ENCODE results near the gene KLK1. TPM values are rescaled to one million over a fixed set of nuclear protein-coding genes. Genes with fewer than 3 reads are reported as not detected.
"Not testable (repeated sequence)": the region's sequence is repeated elsewhere in the genome, so short reads cannot be mapped to it uniquely, and the experiment has no call there.

Gene KLK1
- total RNA-seq, 1 donor from 2014 or later = 2.5 TPM

DNA sequence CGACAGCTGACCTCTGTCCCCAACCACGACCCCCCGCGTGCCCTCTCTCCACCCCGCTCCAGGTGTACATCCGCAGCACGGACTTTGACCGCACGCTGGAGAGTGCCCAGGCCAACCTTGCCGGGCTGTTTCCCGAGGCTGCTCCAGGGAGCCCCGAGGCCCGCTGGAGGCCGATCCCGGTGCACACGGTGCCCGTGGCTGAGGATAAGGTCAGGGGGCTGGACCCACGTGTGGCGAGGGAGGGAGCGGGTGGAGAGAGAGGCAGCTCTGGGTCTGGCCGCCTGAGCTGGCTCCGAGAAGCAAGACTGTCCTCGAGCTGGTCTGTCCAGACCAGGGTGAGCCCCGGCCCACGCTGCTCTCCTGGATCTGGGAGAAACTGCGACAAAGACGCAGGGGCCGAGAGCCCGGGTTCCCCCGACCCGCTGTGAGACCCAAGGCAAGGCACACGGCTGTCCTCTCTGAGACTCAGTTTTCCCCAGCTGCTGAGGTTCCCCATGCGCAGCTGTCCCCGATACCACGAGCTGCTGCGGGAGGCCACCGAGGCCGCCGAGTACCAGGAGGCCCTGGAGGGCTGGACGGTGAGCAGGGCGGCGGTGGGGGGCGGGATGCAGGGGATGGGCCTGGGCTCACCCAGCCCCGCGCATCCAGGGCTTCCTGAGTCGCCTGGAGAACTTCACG lies 31.9 kb downstream of the KLK1 start:
- Mint-ChIP-seq H3K4me3 (no peak overlapping the region), H3K27me3 (ENCODE audit: insufficient read depth) (no peaks in the 10 kb centered on the region), H3K36me3 (ENCODE audit: low read depth) (no peaks in the 10 kb centered on the region), H3K27ac (no peak overlapping the region), H3K4me1 (ENCODE audit: low read depth) (no peaks in the 10 kb centered on the region), H3K9me3 (no peaks in the 10 kb centered on the region)
- no peak for DNase-seq (ENCODE audit: low spot score)
- intact Hi-C loops (cut with micrococcal nuclease) = no loop called here

DNA sequence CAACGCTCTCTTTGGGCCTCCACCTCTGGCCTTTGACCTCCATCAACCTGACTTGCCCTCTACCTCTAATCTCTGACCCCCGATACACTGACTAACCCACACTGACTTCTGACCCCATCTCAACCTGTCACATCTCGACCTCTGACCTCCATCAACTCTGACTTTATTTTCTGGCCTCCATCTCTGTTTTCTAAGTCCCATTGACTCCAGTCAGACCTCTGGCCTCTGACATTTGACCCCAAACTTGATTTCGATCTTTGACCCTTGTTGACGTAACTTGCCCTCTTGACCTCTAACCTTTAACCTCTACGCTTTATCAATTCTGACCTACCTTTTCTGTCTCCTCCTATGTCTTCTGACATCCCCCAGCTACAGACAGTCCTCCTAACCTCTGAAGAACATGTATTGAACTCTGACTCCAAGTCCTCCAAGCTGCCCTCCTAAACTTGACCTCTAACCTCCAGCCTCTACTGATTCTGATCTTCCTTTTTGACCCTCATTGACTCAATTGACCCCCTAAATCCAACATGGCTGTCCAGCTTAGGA lies 32.6 kb downstream of the KLK1 start:
- H3K9me3 Mint-ChIP-seq = no peaks in the 10 kb centered on the region
- H3K27ac Mint-ChIP-seq = no peak overlapping the region
- H3K4me3 Mint-ChIP-seq = no peak overlapping the region
- no peaks in the 10 kb centered on the region for H3K27me3 Mint-ChIP-seq (ENCODE audit: insufficient read depth)
- H3K36me3 Mint-ChIP-seq (ENCODE audit: low read depth) = no peaks in the 10 kb centered on the region
- H3K4me1 Mint-ChIP-seq (ENCODE audit: low read depth) = no peaks in the 10 kb centered on the region
- DNase-seq (ENCODE audit: low spot score) = no peak
- intact Hi-C loops (cut with micrococcal nuclease) = no loop called here

DNA sequence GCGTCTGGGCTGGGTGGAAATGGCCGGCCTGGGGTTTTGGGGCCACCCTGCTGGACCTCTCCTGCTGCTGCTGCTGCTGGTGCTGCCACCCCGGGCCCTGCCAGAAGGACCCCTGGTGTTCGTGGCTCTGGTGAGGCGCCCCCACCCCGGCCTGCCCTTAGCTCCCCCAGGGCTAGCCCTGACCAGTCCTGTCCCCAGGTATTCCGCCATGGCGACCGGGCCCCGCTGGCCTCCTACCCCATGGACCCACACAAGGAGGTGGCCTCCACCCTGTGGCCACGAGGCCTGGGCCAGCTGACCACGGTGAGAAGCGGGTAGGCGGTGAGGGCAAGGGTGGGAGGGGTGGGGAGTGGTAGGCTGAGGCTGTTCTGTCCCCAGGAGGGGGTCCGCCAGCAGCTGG lies 33.2 kb downstream of the KLK1 start, which contains the start of gene ACP4:
Gene ACP4 (plus strand): TSS at position 20 of the 400 bp plus-strand sequence. CDS start 0 bp downstream, at position 20.
- DNase-seq (ENCODE audit: low spot score) = no peak
- Mint-ChIP-seq H3K4me1 (ENCODE audit: low read depth) (no peaks in the 10 kb centered on the region), H3K36me3 (ENCODE audit: low read depth) (no peaks in the 10 kb centered on the region), H3K27me3 (ENCODE audit: insufficient read depth) (no peaks in the 10 kb centered on the region), H3K27ac (no peak within 1 kb of the TSS), H3K9me3 (no peaks in the 10 kb centered on the region), H3K4me3 (no peak within 1 kb of the TSS)
- intact Hi-C loops (cut with micrococcal nuclease) = no loop called here

DNA sequence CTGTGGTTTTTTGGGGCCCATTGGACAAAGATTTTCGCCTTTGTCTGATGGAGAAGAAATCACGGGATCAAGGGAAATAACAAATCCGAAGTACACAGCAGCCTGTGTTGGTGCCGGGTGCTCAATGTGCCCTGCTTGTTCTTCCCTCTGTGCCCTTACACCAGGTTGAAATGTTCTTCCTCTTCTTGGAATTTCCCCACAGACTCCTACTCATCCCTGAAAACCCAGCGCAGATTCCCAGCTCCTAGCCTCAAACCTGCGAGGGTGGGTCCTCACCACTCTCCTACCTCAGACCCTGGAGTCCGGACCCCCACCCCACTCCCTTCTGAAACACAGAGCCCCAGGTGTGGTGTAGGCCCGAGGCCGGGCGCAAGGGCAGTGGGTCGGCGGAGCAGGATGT lies 38.3 kb downstream of the KLK1 start:
- intact Hi-C loops (cut with micrococcal nuclease) = no loop called here
- no peak overlapping the region for H3K27ac Mint-ChIP-seq

DNA sequence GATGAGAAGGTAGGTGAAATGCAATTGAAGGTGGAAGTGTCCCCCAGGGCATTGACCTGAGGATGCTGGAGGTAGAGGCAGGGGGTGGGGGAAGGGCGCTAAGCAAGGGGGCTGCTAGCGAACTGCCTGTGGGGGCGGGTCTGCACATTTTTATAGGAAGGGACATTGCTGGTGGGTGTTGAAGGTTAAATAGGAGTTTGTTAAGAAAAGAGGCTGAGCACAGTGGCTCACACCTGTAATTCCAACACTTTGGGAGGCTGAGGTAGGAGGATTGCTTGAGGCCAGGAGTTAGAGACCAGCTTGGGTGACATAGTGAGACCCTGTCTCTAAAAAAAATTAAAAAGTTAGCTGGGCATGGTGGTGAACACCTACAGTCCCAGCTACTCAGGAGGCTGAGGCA lies 38.9 kb downstream of the KLK1 start:
- peaks cover 7% of the 10 kb centered on the region for H3K4me1 Mint-ChIP-seq (ENCODE audit: low read depth)
- H3K4me3 Mint-ChIP-seq = no peak overlapping the region
- H3K36me3 Mint-ChIP-seq (ENCODE audit: low read depth) = no peaks in the 10 kb centered on the region
- peaks cover 19% of the 10 kb centered on the region for H3K27me3 Mint-ChIP-seq (ENCODE audit: insufficient read depth)
- no peak for DNase-seq (ENCODE audit: low spot score)
- H3K27ac Mint-ChIP-seq = no peak overlapping the region
- H3K9me3 Mint-ChIP-seq = no peaks in the 10 kb centered on the region
- intact Hi-C loops (cut with micrococcal nuclease) = no loop called here

More for the DNA sequence above, 38.3 kb downstream of the KLK1 start:
- Mint-ChIP-seq H3K4me1 (ENCODE audit: low read depth) (peaks cover 7% of the 10 kb centered on the region), H3K4me3 (no peak overlapping the region), H3K9me3 (no peaks in the 10 kb centered on the region), H3K27me3 (ENCODE audit: insufficient read depth) (peaks cover 13% of the 10 kb centered on the region), H3K36me3 (ENCODE audit: low read depth) (no peaks in the 10 kb centered on the region)
- no peak for DNase-seq (ENCODE audit: low spot score)

DNA sequence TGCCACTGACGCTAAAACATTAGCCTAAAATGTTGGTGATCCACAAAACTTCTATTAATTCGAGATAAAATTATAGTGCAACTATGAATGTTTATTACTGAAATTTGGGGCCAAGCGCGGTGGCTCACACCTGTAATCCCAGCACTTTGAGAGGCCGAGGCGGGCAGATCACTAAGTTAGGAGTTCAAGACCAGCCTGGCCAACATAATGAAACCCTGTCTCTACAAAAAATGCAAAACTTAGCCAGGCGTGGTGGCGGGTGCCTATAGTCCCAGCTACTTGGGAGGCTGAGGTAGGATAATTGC lies 39.8 kb downstream of the KLK1 start:
- H3K27ac Mint-ChIP-seq; H3K4me3 Mint-ChIP-seq; H3K36me3 Mint-ChIP-seq (ENCODE audit: low read depth); DNase-seq (ENCODE audit: low spot score); H3K9me3 Mint-ChIP-seq: not testable (repeated sequence)
- intact Hi-C loops (cut with micrococcal nuclease) = loop anchor here (1.0 to 2.0 kb wide), 7 partner anchors 59 to 427 kb away; no protein-coding TSS in a partner anchor
- Mint-ChIP-seq H3K4me1 (ENCODE audit: low read depth) (peaks cover 13% of the 10 kb centered on the region), H3K27me3 (ENCODE audit: insufficient read depth) (peaks cover 28% of the 10 kb centered on the region)

DNA sequence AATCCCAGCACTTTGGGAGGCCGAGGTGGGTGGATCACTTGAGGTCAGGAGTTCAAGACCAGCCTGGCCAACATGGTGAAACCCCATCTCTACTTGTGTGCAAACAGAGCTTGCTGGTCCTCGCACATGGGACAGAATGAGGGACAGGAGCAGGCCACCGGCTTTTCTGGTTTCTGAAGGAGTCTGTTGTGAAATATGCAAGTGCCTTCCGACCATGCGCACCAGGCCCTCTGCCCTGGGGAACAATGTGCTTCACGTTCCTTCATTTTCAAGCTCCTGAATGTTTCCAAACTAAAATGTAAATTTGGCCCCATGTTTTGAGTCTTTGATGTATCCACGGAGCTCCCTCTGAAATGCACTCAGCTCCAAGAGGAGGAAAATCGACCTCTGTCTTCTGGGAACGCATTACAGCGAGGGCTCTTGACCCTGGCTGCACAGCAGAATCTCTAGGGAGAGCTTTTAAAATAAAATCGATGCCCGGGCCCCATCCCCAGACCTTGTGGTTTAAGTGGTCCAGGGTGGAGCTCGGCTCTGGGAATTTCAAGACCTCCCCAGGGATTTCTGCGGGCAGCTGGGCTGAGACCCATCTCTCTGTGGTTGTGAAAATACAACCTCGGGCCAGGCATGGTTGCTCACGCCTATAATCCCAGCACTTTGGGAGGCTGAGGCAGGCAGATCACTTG lies 42.7 kb downstream of the KLK1 start:
- no peak overlapping the region for H3K4me3 Mint-ChIP-seq
- peaks cover 50% of the 10 kb centered on the region for H3K27me3 Mint-ChIP-seq (ENCODE audit: insufficient read depth)

DNA sequence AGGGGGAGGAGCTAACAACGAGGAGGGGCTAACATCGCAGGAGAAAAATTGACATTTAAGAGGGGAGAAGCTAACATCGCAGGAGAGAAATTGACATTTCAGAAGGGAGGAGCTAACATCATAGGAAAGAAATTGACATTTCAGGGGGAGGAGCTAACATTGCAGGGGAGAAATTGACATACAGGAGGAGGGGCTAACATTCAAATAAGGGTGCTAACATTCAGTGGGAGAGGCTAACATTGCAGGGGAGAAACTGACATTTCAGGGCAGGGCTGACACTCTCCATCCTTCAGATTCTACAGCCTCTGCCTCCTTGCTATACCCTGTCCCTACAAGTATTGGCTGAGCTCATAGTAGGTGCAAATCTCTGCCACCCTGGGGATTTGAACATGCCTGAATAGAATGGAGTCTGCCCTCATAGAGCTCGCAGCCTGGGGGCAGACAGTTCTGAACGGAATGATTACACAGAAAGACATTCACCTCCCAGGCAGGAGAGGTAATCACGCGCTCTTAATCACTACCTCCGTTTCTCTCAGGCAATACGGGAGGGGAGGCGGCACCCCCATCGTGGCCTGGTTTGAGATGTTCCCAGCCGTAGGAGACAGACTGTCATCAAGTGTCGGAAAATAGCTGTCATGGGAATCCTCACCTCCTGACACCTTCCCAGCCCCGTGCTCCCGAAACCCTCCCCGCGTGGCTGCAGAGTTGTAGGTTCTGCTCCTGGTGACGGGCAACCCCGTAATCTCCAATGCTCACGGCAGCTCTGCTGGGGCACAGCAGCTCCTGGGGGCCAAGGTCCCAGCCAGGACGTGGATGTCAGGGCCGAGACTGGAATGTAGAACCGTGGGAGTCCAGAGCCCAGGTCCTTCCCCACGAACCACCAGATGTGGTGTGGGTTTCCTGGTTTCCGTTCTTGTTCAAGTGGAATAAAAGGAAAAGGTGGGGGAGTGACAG lies 43.8 kb downstream of the KLK1 start:
- DNase-seq (ENCODE audit: low spot score) = no peak
- Mint-ChIP-seq H3K36me3 (ENCODE audit: low read depth) (peaks cover 3% of the 10 kb centered on the region), H3K9me3 (no peaks in the 10 kb centered on the region), H3K27ac (no peak overlapping the region), H3K4me1 (ENCODE audit: low read depth) (peaks cover 23% of the 10 kb centered on the region), H3K27me3 (ENCODE audit: insufficient read depth) (peaks cover 50% of the 10 kb centered on the region), H3K4me3 (no peak overlapping the region)
- intact Hi-C loops (cut with micrococcal nuclease) = no loop called here

More for the DNA sequence above, 42.7 kb downstream of the KLK1 start:
- Mint-ChIP-seq H3K36me3 (ENCODE audit: low read depth) (peaks cover 3% of the 10 kb centered on the region), H3K4me1 (ENCODE audit: low read depth) (peaks cover 23% of the 10 kb centered on the region), H3K27ac (no peak overlapping the region), H3K9me3 (no peaks in the 10 kb centered on the region)
- DNase-seq (ENCODE audit: low spot score) = no peak
- intact Hi-C loops (cut with micrococcal nuclease) = no loop called here

DNA sequence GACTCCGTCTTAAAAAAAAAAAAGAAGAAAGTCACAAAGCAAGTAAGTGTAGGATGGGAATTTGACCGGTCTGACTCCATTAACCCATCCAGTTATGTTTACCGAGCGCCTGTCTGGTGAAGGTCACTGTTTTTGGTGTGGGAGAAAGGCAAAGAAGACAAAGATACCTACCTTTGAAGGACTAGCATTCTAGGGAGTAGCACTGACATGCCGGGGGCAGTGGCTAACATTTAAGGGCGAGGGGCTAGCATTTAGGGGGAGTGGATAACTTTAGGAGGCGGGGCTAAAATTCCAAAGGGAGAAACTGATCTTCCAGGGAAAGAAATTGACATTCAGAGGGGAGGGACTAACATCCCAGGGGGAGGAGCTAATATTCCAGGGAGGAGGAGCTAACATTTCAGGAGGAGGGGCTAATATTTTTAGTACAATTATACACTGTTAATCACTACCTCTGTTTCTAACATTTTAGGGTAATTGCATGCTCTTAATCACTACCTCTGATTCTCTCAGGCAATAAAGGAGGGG lies 44.6 kb downstream of the KLK1 start:
- H3K4me1 Mint-ChIP-seq (ENCODE audit: low read depth) = peaks cover 23% of the 10 kb centered on the region
- H3K27me3 Mint-ChIP-seq (ENCODE audit: insufficient read depth) = peaks cover 50% of the 10 kb centered on the region
- no peak for DNase-seq (ENCODE audit: low spot score)
- no peak overlapping the region for H3K27ac Mint-ChIP-seq
- H3K9me3 Mint-ChIP-seq = no peaks in the 10 kb centered on the region
- no peak overlapping the region for H3K4me3 Mint-ChIP-seq
- peaks cover 3% of the 10 kb centered on the region for H3K36me3 Mint-ChIP-seq (ENCODE audit: low read depth)
- intact Hi-C loops (cut with micrococcal nuclease) = no loop called here

DNA sequence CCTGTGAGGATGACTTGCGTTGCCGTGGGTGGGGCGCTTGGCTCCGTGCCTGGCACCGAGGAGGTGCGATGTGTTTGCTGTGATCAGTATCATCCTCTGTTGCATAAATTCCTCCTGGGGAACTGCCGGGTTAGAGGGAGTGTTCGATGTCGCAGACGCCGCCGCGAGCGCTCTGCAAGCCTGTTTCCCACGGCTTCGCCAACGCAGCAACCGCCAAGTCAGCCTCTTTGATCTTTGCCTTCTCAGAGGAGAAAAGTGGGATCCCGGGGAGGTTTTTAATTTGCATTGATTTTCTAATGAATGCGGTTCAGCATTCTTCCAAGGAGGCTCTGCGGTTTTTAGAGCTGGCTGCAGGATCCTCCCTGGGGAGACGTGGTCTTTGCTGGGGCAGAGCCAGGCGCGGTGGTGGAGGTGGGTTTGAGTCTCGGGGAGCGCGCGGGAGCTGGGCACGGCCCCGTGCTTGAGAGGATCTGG lies 45.7 kb downstream of the KLK1 start:
- Mint-ChIP-seq H3K27me3 (ENCODE audit: insufficient read depth) (peaks cover 47% of the 10 kb centered on the region), H3K36me3 (ENCODE audit: low read depth) (peaks cover 3% of the 10 kb centered on the region), H3K4me1 (ENCODE audit: low read depth) (peaks cover 16% of the 10 kb centered on the region), H3K9me3 (no peaks in the 10 kb centered on the region), H3K27ac (no peak overlapping the region), H3K4me3 (no peak overlapping the region)
- DNase-seq (ENCODE audit: low spot score) = no peak
- intact Hi-C loops (cut with micrococcal nuclease) = no loop called here

DNA sequence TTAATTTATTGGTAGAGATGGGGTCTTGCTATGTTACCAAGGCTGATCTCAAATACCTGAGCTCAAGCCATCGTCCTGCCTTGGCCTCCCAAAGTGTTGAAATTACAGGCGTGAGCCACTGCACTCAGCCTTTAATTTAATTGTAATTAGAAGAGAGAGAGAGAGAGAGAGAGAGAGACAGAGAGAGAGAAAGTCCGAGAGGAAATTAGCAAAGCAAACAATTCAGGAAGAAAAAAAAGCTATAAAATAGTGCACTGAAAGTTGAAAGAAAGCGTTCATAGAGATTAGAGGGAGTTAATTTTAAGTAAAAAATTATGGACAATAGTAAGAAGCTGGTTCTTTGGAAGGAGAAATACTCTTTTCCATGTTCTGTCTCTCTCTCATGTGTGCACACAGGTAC lies 46.3 kb downstream of the KLK1 start:
- intact Hi-C loops (cut with micrococcal nuclease) = no loop called here
- Mint-ChIP-seq H3K36me3 (ENCODE audit: low read depth) (peaks cover 3% of the 10 kb centered on the region), H3K4me1 (ENCODE audit: low read depth) (peaks cover 16% of the 10 kb centered on the region), H3K9me3 (no peaks in the 10 kb centered on the region), H3K27me3 (ENCODE audit: insufficient read depth) (peaks cover 47% of the 10 kb centered on the region), H3K27ac (no peak overlapping the region), H3K4me3 (no peak overlapping the region)
- DNase-seq (ENCODE audit: low spot score) = no peak

DNA sequence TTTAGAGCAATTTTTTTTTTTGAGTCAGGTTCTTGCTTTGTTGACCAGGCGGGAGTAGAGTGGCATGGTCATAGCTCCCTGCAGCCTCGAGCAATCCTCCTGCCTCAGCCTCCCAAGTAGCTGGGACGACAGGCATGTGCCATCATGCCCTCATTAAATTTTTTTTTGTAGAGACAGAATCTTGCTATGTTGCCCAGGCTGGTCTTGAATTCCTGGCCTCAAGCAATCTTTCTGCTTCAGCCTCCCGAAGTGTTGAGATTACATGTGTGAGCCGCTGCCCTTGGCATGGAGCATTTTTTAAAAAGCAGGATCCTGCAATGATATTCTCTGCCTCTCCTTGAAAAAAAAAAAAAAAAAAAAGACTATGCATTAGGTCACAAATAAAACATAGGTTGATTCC lies 47.5 kb downstream of the KLK1 start:
- H3K36me3 Mint-ChIP-seq (ENCODE audit: low read depth) = peaks cover 3% of the 10 kb centered on the region
- peaks cover 40% of the 10 kb centered on the region for H3K27me3 Mint-ChIP-seq (ENCODE audit: insufficient read depth)
- intact Hi-C loops (cut with micrococcal nuclease) = no loop called here
- H3K4me3 Mint-ChIP-seq = no peak overlapping the region
- peaks cover 16% of the 10 kb centered on the region for H3K4me1 Mint-ChIP-seq (ENCODE audit: low read depth)
- no peak overlapping the region for H3K27ac Mint-ChIP-seq
- no peaks in the 10 kb centered on the region for H3K9me3 Mint-ChIP-seq
- no peak for DNase-seq (ENCODE audit: low spot score)
